ENCODE results near the gene LSS. TPM values are rescaled to one million over a fixed set of nuclear protein-coding genes. Genes with fewer than 3 reads are reported as not detected.

Gene LSS
- total RNA-seq, 2 donors from 2014 or later = 78.2 to 142 TPM

GRCh38 chr21:46213620-46214286 is 14.8 kb downstream of the LSS start:
- DNase-seq = no peak
- Histone ChIP-seq H3K27me3 (no peaks in the 10 kb centered on the region), H3K9me3 (no peaks in the 10 kb centered on the region), H3K4me1 (no peaks in the 10 kb centered on the region), H3K9ac (ENCODE audit: low read depth in 2 of 2, low read length in 2 of 2) (no peak overlapping the region), H3K27ac (no peak overlapping the region), H3K36me3 (peaks cover 4% of the 10 kb centered on the region), H3K4me3 (no peak overlapping the region)
- TF ChIP-seq, protein P1, sequence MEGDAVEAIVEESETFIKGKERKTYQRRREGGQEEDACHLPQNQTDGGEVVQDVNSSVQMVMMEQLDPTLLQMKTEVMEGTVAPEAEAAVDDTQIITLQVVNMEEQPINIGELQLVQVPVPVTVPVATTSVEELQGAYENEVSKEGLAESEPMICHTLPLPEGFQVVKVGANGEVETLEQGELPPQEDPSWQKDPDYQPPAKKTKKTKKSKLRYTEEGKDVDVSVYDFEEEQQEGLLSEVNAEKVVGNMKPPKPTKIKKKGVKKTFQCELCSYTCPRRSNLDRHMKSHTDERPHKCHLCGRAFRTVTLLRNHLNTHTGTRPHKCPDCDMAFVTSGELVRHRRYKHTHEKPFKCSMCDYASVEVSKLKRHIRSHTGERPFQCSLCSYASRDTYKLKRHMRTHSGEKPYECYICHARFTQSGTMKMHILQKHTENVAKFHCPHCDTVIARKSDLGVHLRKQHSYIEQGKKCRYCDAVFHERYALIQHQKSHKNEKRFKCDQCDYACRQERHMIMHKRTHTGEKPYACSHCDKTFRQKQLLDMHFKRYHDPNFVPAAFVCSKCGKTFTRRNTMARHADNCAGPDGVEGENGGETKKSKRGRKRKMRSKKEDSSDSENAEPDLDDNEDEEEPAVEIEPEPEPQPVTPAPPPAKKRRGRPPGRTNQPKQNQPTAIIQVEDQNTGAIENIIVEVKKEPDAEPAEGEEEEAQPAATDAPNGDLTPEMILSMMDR (IDR thresholded peaks at IDR 0.05) = no peak
- intact Hi-C loops (cut with DNase I) = no loop called here

- Histone ChIP-seq H3K36me3 (peaks cover 4% of the 10 kb centered on the region), H3K9me3 (no peaks in the 10 kb centered on the region), H3K4me3 (no peak overlapping the region), H3K9ac (ENCODE audit: low read depth in 2 of 2, low read length in 2 of 2) (no peak overlapping the region), H3K27ac (no peak overlapping the region), H3K4me1 (no peaks in the 10 kb centered on the region), H3K27me3 (no peaks in the 10 kb centered on the region)
- TF ChIP-seq, protein P1 (IDR thresholded peaks at IDR 0.05) = no peak
- no peak for DNase-seq
- intact Hi-C loops (cut with DNase I) = no loop called here
These were observed 15.7 kb downstream of the LSS start for GRCh38 chr21:46212721-46213484.

DNA sequence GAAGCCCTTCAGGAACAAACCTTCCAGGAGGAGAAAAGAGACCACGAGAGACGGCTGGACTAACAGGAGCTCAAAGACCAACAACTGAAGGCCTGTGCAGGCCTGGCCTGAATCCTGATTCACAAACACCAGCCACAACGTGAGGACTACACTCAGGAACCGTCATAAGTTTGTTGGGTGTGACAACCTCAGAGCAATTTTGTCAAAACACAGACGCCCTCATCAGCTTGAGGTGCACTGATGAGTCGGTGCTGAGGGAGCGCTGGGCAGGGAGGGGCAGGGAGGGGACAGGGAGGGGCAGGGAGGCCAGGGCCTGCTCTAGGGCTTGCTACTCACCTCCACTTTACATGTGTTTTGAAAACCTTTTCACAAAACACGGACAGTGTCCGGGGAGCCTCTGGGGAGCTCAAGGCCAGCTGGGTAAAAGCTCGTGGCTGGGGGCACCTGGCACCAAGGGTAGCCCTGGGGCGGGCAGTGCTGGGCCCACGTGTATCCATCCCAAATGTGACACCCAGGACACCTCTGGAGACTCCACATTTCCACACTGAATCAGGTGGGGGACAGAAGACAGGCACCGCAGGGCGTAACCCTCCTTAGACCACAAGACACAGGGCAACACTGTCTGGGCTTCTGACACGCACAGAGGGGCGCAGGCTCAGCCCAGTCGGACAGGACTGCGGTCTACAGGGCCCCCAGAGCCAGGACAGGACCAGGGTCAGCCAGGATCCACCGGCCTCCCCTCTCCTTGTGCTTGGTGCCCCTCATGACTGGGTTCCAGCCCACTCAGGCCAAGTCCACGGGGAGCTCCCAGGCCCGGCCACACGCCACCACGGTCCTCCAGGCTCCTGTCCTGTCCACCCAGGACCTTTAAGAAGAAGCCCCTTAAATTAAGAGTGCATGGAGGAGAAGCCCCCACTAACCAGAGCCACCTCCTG is 16.5 kb downstream of the LSS start:
- no peak for DNase-seq
- Histone ChIP-seq H3K4me3 (no peak overlapping the region), H3K36me3 (peaks cover 8% of the 10 kb centered on the region), H3K9ac (ENCODE audit: low read depth in 2 of 2, low read length in 2 of 2) (no peak overlapping the region), H3K4me1 (no peaks in the 10 kb centered on the region), H3K27ac (no peak overlapping the region), H3K27me3 (no peaks in the 10 kb centered on the region), H3K9me3 (no peaks in the 10 kb centered on the region)
- TF ChIP-seq, protein P1 (IDR thresholded peaks at IDR 0.05) = no peak
- intact Hi-C loops (cut with DNase I) = no loop called here

GRCh38 chr21:46211376-46211775 is 17.2 kb downstream of the LSS start:
- peaks cover 10% of the 10 kb centered on the region for H3K36me3 ChIP-seq
- DNase-seq = no peak

More at GRCh38 chr21:46211376-46211775, 17.2 kb downstream of the LSS start:
- H3K9me3 ChIP-seq = no peaks in the 10 kb centered on the region
- no peaks in the 10 kb centered on the region for H3K4me1 ChIP-seq
- TF ChIP-seq, protein P1 (IDR thresholded peaks at IDR 0.05) = no peak
- no peak overlapping the region for H3K9ac ChIP-seq (ENCODE audit: low read depth in 2 of 2, low read length in 2 of 2)
- no peak overlapping the region for H3K4me3 ChIP-seq
- intact Hi-C loops (cut with DNase I) = no loop called here
- H3K27me3 ChIP-seq = no peaks in the 10 kb centered on the region
- no peak overlapping the region for H3K27ac ChIP-seq

All from colonic mucosa (tissue), 4 donors.